ENCODE measurements around the gene ZBTB43.
"Not testable (repeated sequence)": the region's sequence is repeated elsewhere in the genome, so short reads cannot be mapped to it uniquely, and the experiment has no call there.

ZBTB43 gene

DNA sequence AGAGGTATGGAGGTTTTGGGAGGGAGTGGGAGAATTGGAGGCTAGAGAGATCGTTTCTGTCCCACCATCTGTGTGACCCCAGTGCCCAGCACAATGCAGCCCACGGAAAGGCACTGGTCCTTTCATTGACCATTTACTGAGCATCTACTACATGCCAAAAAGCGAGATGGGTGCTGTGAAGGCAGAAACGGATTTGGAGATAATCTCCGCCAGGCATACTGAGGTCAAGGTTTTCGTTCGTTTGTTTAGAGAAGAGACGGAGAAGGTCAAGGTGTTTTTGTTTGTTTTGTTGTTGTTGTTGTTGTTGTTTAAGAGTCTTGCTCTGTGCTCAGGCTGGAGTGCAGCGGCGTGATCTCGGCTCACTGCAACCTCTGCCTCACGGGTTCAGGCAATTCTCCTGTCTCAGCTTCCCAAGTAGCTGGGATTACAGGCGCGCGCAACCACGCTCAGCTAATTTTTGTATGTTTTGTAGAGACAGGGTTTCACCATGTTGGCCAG is 593 bp upstream of the ZBTB43 start:
- H3K4me1 Mint-ChIP-seq (ENCODE audit: low read depth), result peaks cover 27% of the 10 kb centered on the region
- H3K4me3 Mint-ChIP-seq, result peak overlapping the region; percentile 92
- peaks cover 5% of the 10 kb centered on the region for H3K9me3 Mint-ChIP-seq
- peaks cover 3% of the 10 kb centered on the region for H3K27me3 Mint-ChIP-seq (ENCODE audit: low read depth)
- peak overlapping the region; percentile 72 for H3K27ac Mint-ChIP-seq
- H3K36me3 Mint-ChIP-seq (ENCODE audit: low read depth), result peaks cover 11% of the 10 kb centered on the region

DNA sequence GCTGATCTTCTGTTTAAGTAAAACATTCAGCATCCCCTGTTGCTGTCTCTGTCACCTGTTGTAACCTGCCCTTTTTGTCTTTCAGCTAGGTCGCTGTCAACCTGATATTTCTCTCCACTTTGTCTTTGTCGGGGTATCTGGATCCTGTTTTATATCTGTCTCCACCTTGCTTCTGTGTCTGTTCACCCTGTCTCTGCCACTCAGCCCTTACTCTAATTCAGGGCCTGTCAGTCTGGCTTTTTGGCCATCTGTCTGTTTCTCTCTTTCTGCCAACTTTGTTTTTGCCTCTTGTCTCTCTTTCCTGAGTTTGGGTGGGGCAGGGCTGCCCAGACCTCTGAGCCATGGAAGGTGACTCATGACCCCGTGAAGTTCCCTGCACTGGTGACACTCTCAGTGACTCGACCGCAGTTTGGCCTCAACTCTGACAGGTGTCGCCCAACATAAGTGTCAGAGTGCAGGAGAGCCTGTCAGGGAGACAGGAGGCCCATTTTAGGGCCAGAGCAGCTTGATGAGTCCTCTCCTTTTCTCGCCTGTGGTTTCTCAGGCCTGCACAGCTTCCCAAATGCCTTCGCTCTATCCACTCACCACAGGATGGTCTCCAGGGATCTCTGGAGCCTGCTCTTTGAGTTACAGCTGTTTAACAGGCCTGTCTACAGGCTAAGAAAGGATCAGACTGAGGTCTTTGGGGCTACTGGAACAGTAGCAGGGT is 868 bp downstream of the ZBTB43 start:
- H3K27ac Mint-ChIP-seq, result peak overlapping the region; percentile 98
- H3K9me3 Mint-ChIP-seq, result peaks cover 5% of the 10 kb centered on the region
- H3K27me3 Mint-ChIP-seq (ENCODE audit: low read depth), result peaks cover 3% of the 10 kb centered on the region
- peaks cover 27% of the 10 kb centered on the region for H3K4me1 Mint-ChIP-seq (ENCODE audit: low read depth)
- peak overlapping the region; percentile 94 for H3K4me3 Mint-ChIP-seq
- H3K36me3 Mint-ChIP-seq (ENCODE audit: low read depth), result peaks cover 11% of the 10 kb centered on the region

DNA sequence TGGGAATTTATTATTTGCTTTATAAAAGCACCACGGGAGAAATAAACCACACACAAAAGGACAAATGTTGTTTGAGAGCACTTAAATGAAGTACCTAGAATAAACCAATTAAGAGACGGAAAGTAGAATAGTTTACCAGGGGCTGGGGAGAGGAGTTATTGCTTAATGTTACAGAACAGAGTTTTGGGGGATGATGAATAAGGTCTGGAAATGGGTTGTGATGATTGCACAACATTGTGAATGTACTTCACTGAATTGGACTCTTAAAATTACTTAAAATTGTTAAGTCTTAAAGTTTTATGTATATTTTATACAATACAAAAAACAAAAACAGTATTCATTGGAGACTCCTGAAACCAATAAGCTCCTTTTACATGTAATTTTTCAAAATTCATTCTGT is 1.5 kb downstream of the ZBTB43 start:
- H3K4me3 Mint-ChIP-seq, result peak overlapping the region; percentile 94
- peaks cover 27% of the 10 kb centered on the region for H3K4me1 Mint-ChIP-seq (ENCODE audit: low read depth)
- H3K27ac Mint-ChIP-seq, result peak overlapping the region; percentile 98
- H3K27me3 Mint-ChIP-seq (ENCODE audit: low read depth), result peaks cover 3% of the 10 kb centered on the region
- peaks cover 13% of the 10 kb centered on the region for H3K36me3 Mint-ChIP-seq (ENCODE audit: low read depth)
- peaks cover 5% of the 10 kb centered on the region for H3K9me3 Mint-ChIP-seq

DNA sequence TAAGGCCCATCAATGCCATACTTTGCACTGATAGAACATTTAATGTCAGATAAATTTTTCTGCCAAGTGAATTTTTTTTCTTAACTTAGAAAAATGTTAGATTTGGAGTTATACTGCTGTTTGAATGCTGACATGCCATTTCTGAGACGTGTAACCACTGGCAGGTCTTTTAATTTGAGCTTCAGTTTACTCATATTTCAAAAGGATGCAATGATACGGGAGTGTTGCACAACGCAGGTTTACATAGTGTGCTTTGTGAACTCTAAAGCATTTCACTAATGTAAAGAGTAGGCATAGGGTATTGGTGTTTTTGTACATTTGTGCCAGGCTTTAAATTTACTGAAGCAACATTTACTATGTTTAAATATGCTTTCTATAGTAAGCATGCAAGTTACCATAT is 4.2 kb downstream of the ZBTB43 start:
- Mint-ChIP-seq H3K36me3 (ENCODE audit: low read depth) (peaks cover 31% of the 10 kb centered on the region), H3K4me1 (ENCODE audit: low read depth) (peaks cover 25% of the 10 kb centered on the region), H3K27ac (no peak overlapping the region), H3K27me3 (ENCODE audit: low read depth) (peaks cover 2% of the 10 kb centered on the region), H3K9me3 (peaks cover 11% of the 10 kb centered on the region), H3K4me3 (no peak overlapping the region)

GRCh38 chr9:126810221-126810620 is 5.4 kb downstream of the ZBTB43 start:
- H3K27me3 Mint-ChIP-seq (ENCODE audit: low read depth); H3K27ac Mint-ChIP-seq; H3K4me3 Mint-ChIP-seq: not testable (repeated sequence)
- Mint-ChIP-seq H3K9me3 (peaks cover 19% of the 10 kb centered on the region), H3K4me1 (ENCODE audit: low read depth) (peaks cover 20% of the 10 kb centered on the region), H3K36me3 (ENCODE audit: low read depth) (peaks cover 33% of the 10 kb centered on the region)

- H3K4me3 Mint-ChIP-seq, result no peak overlapping the region
- H3K27me3 Mint-ChIP-seq (ENCODE audit: low read depth), result no peaks in the 10 kb centered on the region
- no peak overlapping the region for H3K27ac Mint-ChIP-seq
- H3K4me1 Mint-ChIP-seq (ENCODE audit: low read depth), result peaks cover 7% of the 10 kb centered on the region
- peaks cover 53% of the 10 kb centered on the region for H3K36me3 Mint-ChIP-seq (ENCODE audit: low read depth)
- H3K9me3 Mint-ChIP-seq, result peaks cover 34% of the 10 kb centered on the region
Measured at GRCh38 chr9:126813072-126813471, 8.2 kb downstream of the ZBTB43 start.

DNA sequence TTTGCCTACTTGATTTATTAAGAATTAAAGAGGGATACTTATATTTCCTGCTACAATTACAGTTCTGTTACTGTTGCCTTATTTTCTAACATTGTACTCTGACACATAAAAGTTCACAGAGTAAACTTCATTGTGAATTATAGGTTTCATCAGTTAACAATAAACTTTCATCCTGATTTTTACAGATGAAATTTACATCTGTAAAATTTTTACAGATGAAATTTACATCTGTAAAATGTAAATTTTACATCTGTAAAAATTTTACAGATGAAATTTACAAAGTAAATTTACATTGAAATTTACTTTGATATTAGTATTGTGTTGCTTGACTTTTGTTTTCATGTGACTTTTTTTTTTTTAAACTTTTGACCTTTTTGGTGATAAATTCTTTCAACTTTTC is 9.3 kb downstream of the ZBTB43 start:
- Mint-ChIP-seq H3K4me3 (no peak overlapping the region), H3K36me3 (ENCODE audit: low read depth) (peaks cover 63% of the 10 kb centered on the region), H3K27ac (no peak overlapping the region), H3K4me1 (ENCODE audit: low read depth) (peaks cover 11% of the 10 kb centered on the region), H3K9me3 (peaks cover 43% of the 10 kb centered on the region), H3K27me3 (ENCODE audit: low read depth) (no peaks in the 10 kb centered on the region)

DNA sequence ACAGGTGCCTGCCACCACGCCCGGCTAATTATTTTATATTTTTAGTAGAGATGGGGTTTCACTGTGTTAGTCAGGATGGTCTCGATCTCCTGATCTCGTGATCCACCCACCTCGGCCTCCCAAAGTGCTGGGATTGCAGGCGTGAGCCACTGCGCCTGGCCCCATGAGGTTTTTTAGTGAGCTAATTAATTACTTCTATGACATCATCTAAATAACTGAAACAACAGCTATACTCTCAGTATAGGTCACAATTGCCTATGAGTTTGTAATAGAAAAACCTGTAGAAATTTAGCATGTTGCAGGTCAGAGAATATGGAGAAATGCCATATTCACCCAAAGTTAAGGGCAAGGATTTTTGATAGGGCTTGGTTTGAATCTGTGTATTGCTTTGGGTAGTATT is 12.8 kb downstream of the ZBTB43 start:
- H3K27ac Mint-ChIP-seq; H3K27me3 Mint-ChIP-seq (ENCODE audit: low read depth); H3K4me3 Mint-ChIP-seq: not testable (repeated sequence)
- peaks cover 18% of the 10 kb centered on the region for H3K4me1 Mint-ChIP-seq (ENCODE audit: low read depth)
- H3K9me3 Mint-ChIP-seq, result peaks cover 51% of the 10 kb centered on the region
- H3K36me3 Mint-ChIP-seq (ENCODE audit: low read depth), result peaks cover 69% of the 10 kb centered on the region

GRCh38 chr9:126818482-126818881 is 13.6 kb downstream of the ZBTB43 start:
- H3K9me3 Mint-ChIP-seq, result peaks cover 47% of the 10 kb centered on the region
- H3K27me3 Mint-ChIP-seq (ENCODE audit: low read depth), result no peaks in the 10 kb centered on the region
- peaks cover 20% of the 10 kb centered on the region for H3K4me1 Mint-ChIP-seq (ENCODE audit: low read depth)
- H3K36me3 Mint-ChIP-seq (ENCODE audit: low read depth), result peaks cover 67% of the 10 kb centered on the region
- H3K4me3 Mint-ChIP-seq, result no peak overlapping the region
- no peak overlapping the region for H3K27ac Mint-ChIP-seq

- no peaks in the 10 kb centered on the region for H3K27me3 Mint-ChIP-seq (ENCODE audit: low read depth)
- H3K36me3 Mint-ChIP-seq (ENCODE audit: low read depth), result peaks cover 64% of the 10 kb centered on the region
- H3K4me1 Mint-ChIP-seq (ENCODE audit: low read depth), result peaks cover 20% of the 10 kb centered on the region
- H3K27ac Mint-ChIP-seq, result peak overlapping the region; percentile 61
- no peak overlapping the region for H3K4me3 Mint-ChIP-seq
- H3K9me3 Mint-ChIP-seq, result peaks cover 39% of the 10 kb centered on the region
Measured at GRCh38 chr9:126819482-126819881, 14.6 kb downstream of the ZBTB43 start.

GRCh38 chr9:126822278-126822677 is 17.4 kb downstream of the ZBTB43 start:
- Mint-ChIP-seq H3K4me3 (no peak overlapping the region), H3K4me1 (ENCODE audit: low read depth) (peaks cover 17% of the 10 kb centered on the region)

GRCh38 chr9:126822873-126823272 is 18.0 kb downstream of the ZBTB43 start:
- H3K27ac Mint-ChIP-seq, result no peak overlapping the region

More at GRCh38 chr9:126822278-126822677, 17.4 kb downstream of the ZBTB43 start:
- Mint-ChIP-seq H3K27ac (no peak overlapping the region), H3K27me3 (ENCODE audit: low read depth) (no peaks in the 10 kb centered on the region), H3K36me3 (ENCODE audit: low read depth) (peaks cover 51% of the 10 kb centered on the region), H3K9me3 (peaks cover 22% of the 10 kb centered on the region)

GRCh38 chr9:126824052-126824451 is 19.2 kb downstream of the ZBTB43 start:
- not testable (repeated sequence) for H3K27me3 Mint-ChIP-seq (ENCODE audit: low read depth); H3K4me3 Mint-ChIP-seq; H3K27ac Mint-ChIP-seq; H3K9me3 Mint-ChIP-seq
- peaks cover 14% of the 10 kb centered on the region for H3K4me1 Mint-ChIP-seq (ENCODE audit: low read depth)
- H3K36me3 Mint-ChIP-seq (ENCODE audit: low read depth), result peaks cover 40% of the 10 kb centered on the region

More at GRCh38 chr9:126822873-126823272, 18.0 kb downstream of the ZBTB43 start:
- H3K4me1 Mint-ChIP-seq (ENCODE audit: low read depth), result peaks cover 17% of the 10 kb centered on the region
- no peaks in the 10 kb centered on the region for H3K27me3 Mint-ChIP-seq (ENCODE audit: low read depth)
- peaks cover 49% of the 10 kb centered on the region for H3K36me3 Mint-ChIP-seq (ENCODE audit: low read depth)
- H3K4me3 Mint-ChIP-seq, result no peak overlapping the region
- peaks cover 19% of the 10 kb centered on the region for H3K9me3 Mint-ChIP-seq

DNA sequence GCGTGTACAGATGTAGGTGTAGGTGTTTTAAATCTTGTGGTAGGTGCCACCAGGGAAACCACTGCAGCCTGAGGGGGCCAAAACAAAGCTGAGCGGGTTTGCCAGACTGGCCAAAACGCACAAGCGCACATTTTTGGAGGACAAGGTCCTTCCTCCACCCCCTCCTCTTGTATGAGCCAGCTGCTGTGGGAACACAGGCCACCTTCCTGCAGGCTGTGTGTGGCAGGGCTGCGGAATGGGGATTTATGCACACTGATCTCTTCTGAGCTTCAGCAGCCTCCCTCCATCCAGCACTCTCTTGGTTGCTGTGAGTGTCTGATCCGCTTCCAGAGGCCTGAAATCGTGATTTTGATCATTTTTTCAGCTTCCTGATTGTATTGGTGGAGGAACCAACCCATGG is 22.4 kb downstream of the ZBTB43 start:
- no peaks in the 10 kb centered on the region for H3K9me3 Mint-ChIP-seq
- H3K27ac Mint-ChIP-seq, result no peak overlapping the region
- no peaks in the 10 kb centered on the region for H3K27me3 Mint-ChIP-seq (ENCODE audit: low read depth)
- no peak overlapping the region for H3K4me3 Mint-ChIP-seq
- peaks cover 26% of the 10 kb centered on the region for H3K36me3 Mint-ChIP-seq (ENCODE audit: low read depth)
- peaks cover 23% of the 10 kb centered on the region for H3K4me1 Mint-ChIP-seq (ENCODE audit: low read depth)

GRCh38 chr9:126829035-126829434 is 24.2 kb downstream of the ZBTB43 start:
- no peak overlapping the region for H3K4me3 Mint-ChIP-seq
- peaks cover 32% of the 10 kb centered on the region for H3K36me3 Mint-ChIP-seq (ENCODE audit: low read depth)
- H3K9me3 Mint-ChIP-seq, result no peaks in the 10 kb centered on the region
- H3K4me1 Mint-ChIP-seq (ENCODE audit: low read depth), result peaks cover 24% of the 10 kb centered on the region
- no peaks in the 10 kb centered on the region for H3K27me3 Mint-ChIP-seq (ENCODE audit: low read depth)
- H3K27ac Mint-ChIP-seq, result no peak overlapping the region
